Activated CD4-positive, alpha-beta T cell treated with anti-CD3 and anti-CD28 coated beads, Interleukin-10, Interleukin-2, amounts not matched to agents 100 ng/mL and 50 ng/mL, durations not matched to agents 16 hours and 8 hours (primary cell): ENCODE results near the gene TXLNG.
A peak's percentile ranks its signal among the peaks of the same experiment; 100 is the strongest.

Source experiments
- DNase-seq: peaks from one replicate; pipeline ENCODE4 v3.0.0-alpha.2; 2020

TXLNG gene

GRCh38 chrX:16785247-16786138 lies 773 bp upstream of the TXLNG start:
- peak; percentile 16 for DNase-seq

- peak; percentile 49 for DNase-seq
These were observed 797 bp downstream of the TXLNG start for GRCh38 chrX:16786791-16787735.

- peak; percentile 10 for DNase-seq
These were observed 2.2 kb downstream of the TXLNG start for GRCh38 chrX:16788477-16788876.

- no peak for DNase-seq
These were observed 10.0 kb downstream of the TXLNG start for GRCh38 chrX:16796298-16796697.

GRCh38 chrX:16797358-16797757 lies 11.1 kb downstream of the TXLNG start:
- DNase-seq: no peak

GRCh38 chrX:16797841-16798240 lies 11.6 kb downstream of the TXLNG start:
- DNase-seq: no peak

- DNase-seq: no peak
These were observed 18.7 kb downstream of the TXLNG start for GRCh38 chrX:16804923-16805464.

- DNase-seq: no peak
These were observed 21.3 kb downstream of the TXLNG start for GRCh38 chrX:16807548-16807947.

- no peak for DNase-seq
These were observed 21.8 kb downstream of the TXLNG start for GRCh38 chrX:16807976-16808542.

- DNase-seq: no peak
These were observed 28.3 kb downstream of the TXLNG start for GRCh38 chrX:16814597-16814996.

- no peak for DNase-seq
These were observed 33.4 kb downstream of the TXLNG start for GRCh38 chrX:16819634-16820033.

- DNase-seq: peak; percentile 73
These were observed 36.5 kb downstream of the TXLNG start for GRCh38 chrX:16822723-16823122.

GRCh38 chrX:16825264-16826035 lies 39.2 kb downstream of the TXLNG start:
- DNase-seq: peak; percentile 68

- peak; percentile 64 for DNase-seq
These were observed 39.9 kb downstream of the TXLNG start for GRCh38 chrX:16826207-16826606.

GRCh38 chrX:16827225-16827624 lies 41.0 kb downstream of the TXLNG start:
- no peak for DNase-seq

- no peak for DNase-seq
These were observed 42.0 kb downstream of the TXLNG start for GRCh38 chrX:16828124-16828908.

GRCh38 chrX:16832301-16832700 lies 46.0 kb downstream of the TXLNG start:
- no peak for DNase-seq

GRCh38 chrX:16834806-16835205 lies 48.5 kb downstream of the TXLNG start:
- DNase-seq: no peak

GRCh38 chrX:16836371-16836770 lies 50.1 kb downstream of the TXLNG start:
- no peak for DNase-seq

- DNase-seq: no peak
These were observed 52.2 kb downstream of the TXLNG start for GRCh38 chrX:16838202-16839066.
